Measurements from ENCODE around the gene RBM6.
"Not testable (repeated sequence)": the region's sequence is repeated elsewhere in the genome, so short reads cannot be mapped to it uniquely, and the experiment has no call there.

RBM6 gene

DNA sequence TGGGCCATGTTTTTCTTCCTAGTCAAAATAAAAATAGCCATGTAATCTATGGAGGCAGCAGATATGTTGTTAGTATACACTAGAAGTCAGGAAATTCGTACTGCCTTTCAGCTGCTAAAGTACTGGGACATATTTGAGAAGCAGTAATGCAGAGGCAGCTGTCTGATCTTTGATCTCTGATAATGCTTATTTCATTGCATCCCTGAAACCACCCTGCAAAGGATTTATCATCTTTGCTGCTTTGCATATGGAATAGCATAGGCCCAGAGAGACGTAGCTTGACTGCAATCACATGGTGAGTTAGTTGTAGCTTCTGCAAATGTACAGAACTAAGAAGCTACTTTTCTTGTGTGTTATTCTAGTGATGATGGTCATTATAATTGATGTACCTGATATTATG lies 52.4 kb downstream of the RBM6 start:
- no peak for DNase-seq (ENCODE audit: low read depth in 3 of 3)

DNA sequence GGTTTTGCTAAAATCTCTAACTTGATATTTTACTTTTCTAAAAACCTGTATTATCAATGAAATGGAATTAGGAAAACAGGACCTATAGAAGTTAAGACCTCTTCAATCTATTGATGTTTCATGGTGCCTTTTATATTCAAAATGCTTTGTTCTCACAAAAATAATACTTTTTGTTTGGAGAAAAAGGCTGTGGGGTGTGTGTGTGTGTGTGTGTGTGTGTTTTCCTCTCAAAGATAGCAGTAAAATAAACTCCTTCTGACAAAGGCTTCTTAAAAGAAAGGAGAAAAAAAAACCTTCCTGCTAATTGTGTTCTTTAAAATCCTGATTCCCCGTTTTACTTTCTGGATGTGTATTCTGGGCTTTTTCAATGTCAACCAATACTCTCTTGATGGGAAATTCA lies 54.5 kb downstream of the RBM6 start:
- DNase-seq (ENCODE audit: low read depth in 3 of 3), result no peak

DNA sequence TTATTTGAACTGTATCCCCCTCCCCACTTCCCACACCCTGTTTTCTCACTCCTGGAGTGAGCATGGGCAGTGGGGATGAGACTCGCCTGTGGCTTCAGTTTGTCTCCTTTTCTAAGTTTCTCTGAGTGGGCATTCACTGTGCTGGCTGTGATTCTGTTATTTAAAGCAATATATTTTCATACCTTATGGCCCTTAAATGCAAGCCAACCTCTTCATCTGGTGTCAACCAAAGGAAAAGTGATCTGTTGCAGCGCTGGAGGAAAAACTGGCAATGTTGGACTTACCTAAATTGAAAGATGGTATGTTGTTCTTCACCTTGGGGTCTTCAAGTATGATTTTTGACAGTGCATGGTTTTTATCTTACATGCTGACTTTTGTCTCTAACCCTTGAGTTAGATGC lies 56.1 kb downstream of the RBM6 start:
- no peak for DNase-seq (ENCODE audit: low read depth in 3 of 3)

DNA sequence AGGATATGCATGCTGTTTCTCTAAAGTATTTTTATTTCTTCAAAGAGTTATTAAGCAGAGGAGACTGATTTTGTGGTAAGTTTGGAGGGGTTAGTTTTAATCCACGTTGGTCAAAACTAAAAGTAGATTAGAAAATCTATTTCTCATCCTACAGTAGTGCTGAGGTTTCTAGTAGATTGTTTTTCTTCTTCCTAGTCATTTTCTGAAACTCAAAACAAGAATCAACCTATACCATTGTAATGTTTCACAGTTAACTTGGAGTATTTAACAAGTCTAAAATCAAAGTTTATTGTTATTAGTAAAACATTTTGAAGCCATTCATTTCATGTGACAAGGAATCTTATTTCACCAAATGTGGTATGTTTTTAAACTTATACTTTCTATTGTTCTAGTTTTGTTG lies 57.9 kb downstream of the RBM6 start:
- DNase-seq (ENCODE audit: low read depth in 3 of 3), result no peak

DNA sequence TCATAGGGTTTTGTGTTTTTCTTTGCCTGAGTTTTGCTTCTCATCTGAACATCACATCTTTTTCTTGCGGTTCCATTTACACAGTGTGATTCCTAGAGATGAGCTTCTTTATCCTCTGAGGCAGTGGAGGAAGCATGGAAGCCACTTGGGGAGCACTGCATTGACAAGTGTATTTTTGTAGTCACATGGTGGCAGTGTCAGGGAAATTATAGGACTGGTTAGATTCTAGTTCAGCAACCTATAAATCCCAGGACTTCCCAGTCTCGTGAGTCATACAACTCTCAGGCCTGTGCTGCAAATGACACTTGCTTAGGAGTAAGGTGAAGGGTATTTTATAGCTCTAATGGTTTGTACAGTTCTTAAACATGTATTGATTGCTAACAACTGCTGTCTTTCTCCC lies 58.4 kb downstream of the RBM6 start:
- no peak for DNase-seq (ENCODE audit: low read depth in 3 of 3)

DNA sequence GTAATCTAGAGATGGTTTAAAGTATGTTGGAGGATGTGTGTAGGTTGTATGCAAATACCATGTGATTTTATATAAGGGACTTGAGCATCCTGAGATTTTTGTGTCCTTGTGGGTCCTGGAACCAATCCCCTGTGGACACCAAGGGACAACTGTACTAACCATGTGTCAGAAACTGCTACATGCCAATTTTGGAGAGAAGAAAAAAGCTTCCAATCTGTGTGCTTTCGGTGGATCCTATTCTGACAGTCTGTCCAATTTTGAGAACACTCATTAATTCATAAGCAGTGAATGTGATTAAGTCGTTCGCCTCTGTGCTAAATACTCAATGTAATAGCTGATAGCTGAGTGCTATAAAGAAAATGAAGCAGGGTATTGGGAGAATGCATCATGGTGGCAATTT lies 61.6 kb downstream of the RBM6 start:
- DNase-seq (ENCODE audit: low read depth in 3 of 3), result no peak

DNA sequence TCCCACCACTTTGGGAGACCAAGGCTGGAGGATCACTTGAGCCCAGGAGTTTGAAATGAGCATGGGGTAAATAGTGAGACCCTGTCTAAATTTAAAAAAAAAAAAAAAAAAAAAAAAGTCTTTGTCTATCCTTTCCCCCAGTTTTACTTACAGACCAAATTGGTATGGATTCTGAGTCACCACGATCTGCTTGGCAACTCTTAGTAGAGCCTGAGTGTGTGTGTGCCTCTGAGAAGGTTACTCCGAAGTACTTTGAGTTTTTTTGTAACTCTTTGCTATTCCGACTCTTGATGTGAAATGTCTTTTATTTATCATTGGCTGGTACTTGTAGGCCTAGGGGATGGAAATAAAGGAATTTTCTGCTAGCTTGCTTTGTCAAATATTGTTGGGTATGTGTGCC lies 63.3 kb downstream of the RBM6 start:
- no peak for DNase-seq (ENCODE audit: low read depth in 3 of 3)

DNA sequence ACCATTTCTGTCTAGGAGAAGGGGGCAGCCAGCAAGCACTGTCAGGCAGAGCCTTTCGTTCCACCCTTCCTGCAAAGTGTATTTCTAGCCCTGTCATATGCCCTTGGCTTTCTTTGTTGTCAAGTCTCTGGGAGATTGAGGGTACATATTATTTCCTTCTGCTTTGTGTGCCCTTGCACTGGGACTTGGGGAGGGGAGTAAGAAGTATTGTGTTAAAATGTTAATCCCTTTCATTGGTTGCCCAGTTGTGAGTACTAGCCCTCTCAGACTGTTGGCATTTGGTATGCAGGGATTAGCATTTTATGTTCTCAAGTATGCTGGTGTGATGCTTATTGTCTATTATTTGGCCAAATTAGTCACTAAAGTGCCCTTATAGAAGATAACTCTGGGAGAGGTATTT lies 63.9 kb downstream of the RBM6 start:
- DNase-seq (ENCODE audit: low read depth in 3 of 3), result no peak

DNA sequence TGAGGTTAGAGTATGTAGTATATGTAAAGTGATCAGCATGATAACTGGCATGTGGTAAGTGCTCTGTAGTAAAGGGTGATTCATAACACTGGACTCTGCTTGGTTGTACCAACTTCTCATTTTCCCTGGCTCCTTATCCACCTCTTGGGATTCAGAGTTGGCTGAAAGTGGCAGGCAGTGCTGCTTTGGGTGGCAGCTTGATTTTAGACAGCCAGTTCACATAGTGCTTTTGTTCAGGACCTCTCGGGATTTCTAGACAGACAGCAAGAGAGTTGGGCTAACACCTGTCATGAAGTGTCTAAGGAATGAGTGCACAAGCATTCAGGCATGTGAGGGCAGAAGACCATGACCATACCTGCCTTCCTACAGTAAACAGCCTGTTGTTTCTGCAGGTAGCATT lies 69.0 kb downstream of the RBM6 start:
- no peak for DNase-seq (ENCODE audit: low read depth in 3 of 3)

DNA sequence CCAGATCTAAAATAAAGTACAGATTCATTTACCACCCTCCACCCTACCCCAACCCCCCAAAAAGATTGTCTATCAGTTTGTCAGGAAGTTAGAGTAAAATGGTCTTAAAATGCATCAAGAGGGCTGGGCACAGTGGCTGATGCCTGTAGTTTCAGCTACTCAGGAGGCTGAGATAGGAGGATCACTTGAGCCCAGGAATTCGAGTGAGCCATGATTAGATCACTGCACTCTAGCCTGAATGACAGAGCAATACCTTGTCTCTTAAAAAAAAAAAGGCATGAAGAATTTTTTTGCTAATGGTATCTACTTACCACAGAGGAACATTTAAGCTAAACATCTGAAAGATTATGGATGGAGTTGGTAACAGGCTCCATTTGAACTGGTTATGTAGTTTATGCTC lies 71.0 kb downstream of the RBM6 start:
- no peak for DNase-seq (ENCODE audit: low read depth in 3 of 3)

DNA sequence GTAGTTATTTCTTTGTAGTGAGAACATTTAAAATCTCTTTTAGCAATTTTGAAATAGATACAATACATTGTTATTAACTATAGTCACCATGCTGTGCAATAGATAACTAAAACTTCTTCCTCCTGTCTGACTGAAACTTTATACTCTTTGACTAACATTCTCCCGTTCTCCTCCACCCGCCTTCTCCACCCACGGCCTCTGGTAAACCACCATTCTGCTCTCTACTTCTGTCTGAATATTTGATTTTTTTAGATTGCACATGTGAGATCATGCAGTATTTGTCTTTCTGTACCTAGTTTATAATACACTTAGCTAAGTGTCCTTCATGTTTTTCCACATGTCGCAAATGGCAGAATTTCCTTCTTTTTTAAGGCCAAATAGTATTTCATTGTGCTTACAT lies 76.0 kb downstream of the RBM6 start:
- DNase-seq (ENCODE audit: low read depth in 3 of 3), result peak in 1 of 3 experiments; percentile 3

DNA sequence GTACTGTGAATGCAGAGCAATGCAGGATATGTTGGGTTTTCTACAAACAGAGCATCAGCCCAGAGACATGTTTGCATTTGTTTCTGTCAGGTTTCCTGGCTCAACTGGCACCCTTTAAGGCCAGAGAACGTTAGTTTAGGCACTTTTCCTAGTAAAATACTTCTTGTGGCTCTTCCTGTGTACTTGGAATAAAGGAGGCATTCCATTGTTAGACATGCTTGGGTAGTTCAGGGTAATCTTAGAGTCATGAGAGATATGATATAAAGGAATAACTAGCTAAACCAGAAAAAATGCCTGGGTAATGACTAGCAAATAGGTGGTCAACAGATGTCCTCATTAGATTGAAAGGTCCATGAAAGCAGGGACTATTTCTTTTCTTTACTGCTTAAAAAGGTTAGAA lies 88.4 kb downstream of the RBM6 start:
- DNase-seq (ENCODE audit: low read depth in 3 of 3), result no peak

DNA sequence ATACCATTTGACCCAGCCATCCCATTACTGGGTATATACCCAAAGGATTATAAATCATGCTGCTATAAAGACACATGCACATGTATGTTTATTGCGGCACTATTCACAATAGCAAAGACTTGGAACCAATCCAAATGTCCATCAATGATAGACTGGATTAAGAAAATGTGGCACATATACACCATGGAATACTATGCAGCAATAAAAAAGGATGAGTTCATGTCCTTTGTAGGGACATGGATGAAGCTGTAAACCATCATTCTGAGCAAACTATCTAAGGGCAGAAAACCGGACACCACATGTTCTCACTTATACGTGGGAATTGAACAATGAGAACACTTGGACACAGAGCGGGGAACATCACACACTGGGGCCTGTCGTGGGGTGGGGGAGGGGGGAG lies 91.3 kb downstream of the RBM6 start:
- DNase-seq (ENCODE audit: low read depth in 3 of 3), result not testable (repeated sequence)

DNA sequence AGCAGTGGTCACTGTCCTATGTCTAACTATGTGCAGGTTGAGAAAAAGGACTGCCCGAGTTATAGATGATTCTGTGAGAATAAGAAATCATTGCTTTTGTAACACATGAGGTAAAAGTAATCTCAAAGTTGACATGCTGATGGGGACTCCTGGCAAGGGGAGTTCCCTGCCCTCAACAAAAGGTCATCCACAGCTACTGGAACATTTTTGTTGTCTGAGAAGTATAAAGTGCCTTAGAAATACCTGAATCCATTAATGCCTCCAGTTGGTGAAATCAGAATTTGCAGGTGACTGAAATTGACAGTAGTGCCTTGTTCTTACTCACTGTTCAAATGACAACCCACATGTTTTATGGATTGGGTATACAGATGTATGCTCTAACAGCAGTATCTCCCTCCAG lies 105.0 kb downstream of the RBM6 start:
- DNase-seq (ENCODE audit: low read depth in 3 of 3), result no peak

DNA sequence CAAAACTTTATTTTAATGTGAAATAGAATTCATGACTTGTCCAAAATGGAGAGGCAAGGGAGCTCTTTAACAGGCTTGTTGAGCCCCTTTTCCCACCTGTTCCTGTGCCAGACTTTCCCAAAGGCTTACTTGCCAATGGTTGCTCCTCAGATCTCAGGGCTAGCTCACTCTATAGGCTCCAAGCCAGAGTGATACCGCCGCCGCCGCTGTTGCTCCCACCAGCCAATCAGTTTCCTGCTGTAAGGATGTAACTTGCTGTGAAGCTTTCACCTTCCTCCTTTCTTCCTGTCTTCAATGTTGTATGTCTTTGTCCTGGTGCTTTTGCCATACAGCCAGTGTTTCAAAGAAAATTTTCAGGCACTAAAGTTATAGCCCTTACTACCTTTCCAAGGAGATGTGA lies 107.5 kb downstream of the RBM6 start:
- no peak for DNase-seq (ENCODE audit: low read depth in 3 of 3)

DNA sequence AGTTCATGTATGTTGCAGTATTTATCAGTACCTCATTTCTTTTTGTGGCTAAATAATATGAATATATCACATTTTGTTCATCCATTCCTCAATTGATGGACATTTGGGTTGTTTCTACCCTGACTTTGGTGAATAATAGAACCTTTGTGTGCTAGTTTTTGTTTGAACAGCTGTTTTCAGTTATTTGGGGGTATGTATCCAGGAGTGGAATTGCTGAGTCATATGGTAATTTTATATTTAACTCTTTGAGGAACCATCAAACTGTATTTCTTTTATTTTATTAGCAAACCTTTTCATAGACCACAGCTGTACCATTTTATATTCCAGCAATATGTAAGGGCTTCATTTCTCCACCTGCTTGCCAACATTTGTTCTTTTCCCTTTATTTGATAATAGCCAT lies 110.4 kb downstream of the RBM6 start:
- no peak for DNase-seq (ENCODE audit: low read depth in 3 of 3)

DNA sequence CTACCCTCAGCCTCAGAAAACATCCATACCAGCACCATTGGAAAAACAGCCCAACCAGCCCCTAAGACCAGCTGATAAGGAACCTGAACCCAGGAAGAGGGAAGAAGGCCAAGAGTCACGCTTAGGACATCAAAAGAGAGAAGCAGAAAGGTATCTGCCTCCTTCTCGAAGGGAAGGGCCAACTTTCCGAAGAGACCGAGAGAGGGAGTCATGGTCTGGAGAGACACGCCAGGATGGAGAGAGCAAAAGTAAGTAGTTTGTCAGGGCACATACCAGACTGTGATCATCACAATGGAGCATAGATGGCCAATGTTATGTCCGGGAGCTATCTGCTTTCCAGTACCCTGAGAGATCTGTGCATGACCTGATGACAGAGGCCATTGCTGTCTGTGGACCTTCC lies 117.8 kb downstream of the RBM6 start:
- no peak for DNase-seq (ENCODE audit: low read depth in 3 of 3)

DNA sequence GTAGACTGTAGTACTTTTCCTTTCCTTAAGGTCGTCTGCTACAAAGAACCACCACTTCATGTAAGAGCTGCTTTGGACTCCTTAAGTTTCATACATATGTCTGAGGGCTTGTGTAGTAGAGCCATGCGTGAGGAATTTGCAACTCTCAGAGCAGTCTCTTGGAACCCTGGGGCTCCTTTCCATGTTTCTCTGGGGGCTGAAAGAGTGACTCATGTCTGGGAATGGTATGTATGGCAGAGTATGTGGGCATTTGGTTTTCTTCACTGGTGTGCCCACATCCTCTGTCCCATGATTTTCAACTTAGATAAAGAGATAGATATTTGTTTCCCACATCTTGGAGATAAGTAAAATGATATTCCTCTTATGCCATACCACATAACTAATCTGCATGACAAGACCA lies 128.2 kb downstream of the RBM6 start:
- no peak for DNase-seq (ENCODE audit: low read depth in 3 of 3)

DNA sequence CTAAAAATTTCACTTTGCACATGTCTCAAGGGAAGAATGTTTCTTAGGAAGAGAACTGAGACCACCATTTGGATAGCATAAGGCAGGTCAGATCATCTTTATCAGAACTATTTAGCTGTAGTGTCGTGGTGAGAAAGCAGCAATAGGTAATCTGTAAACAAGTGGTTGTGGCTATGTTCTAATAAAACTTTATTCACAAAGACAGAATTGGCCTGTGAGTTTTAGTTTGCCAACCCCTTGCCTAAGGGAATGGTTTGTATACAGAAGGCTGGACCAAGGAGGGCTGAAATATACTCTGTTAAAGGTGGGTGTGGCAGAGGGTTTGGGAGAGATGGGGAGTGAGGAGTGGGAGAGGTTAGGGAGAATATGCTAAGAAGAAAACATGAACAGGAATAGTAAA lies 138.1 kb downstream of the RBM6 start:
- DNase-seq (ENCODE audit: low read depth in 3 of 3), result no peak

DNA sequence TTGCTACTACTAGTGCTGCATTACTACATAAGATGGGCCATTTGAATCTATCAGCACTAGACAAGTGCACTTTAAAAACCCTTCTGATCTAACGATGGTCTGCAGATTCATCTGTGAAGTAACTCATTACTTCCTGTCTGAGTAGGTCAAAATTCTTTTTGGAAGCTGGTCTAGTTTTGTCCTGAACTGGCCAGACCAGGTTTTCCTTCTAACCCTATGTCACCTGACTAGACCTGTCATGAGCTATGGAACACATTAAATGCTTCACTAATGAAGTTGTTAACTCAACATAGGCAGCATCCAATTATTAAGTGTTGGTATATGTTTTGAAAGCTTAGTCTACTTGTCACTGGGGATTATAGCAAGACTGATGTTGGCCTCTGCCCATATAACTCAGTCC lies 138.7 kb downstream of the RBM6 start:
- no peak for DNase-seq (ENCODE audit: low read depth in 3 of 3)

DNA sequence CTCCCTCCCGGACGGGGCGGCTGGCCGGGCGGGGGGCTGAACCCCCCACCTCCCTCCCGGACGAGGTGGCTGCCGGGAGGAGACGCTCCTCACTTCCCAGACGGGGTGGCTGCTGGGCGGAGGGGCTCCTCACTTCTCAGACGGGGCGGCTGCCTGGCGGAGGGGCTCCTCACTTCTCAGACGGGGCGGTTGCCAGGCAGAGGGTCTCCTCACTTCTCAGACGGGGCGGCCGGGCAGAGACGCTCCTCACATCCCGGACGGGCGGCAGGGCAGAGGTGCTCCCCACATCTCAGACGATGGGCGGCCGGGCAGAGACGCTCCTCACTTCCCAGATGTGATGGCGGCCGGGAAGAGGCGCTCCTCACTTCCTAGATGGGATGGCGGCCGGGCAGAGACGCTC lies 145.0 kb downstream of the RBM6 start:
- not testable (repeated sequence) for DNase-seq (ENCODE audit: low read depth in 3 of 3)

DNA sequence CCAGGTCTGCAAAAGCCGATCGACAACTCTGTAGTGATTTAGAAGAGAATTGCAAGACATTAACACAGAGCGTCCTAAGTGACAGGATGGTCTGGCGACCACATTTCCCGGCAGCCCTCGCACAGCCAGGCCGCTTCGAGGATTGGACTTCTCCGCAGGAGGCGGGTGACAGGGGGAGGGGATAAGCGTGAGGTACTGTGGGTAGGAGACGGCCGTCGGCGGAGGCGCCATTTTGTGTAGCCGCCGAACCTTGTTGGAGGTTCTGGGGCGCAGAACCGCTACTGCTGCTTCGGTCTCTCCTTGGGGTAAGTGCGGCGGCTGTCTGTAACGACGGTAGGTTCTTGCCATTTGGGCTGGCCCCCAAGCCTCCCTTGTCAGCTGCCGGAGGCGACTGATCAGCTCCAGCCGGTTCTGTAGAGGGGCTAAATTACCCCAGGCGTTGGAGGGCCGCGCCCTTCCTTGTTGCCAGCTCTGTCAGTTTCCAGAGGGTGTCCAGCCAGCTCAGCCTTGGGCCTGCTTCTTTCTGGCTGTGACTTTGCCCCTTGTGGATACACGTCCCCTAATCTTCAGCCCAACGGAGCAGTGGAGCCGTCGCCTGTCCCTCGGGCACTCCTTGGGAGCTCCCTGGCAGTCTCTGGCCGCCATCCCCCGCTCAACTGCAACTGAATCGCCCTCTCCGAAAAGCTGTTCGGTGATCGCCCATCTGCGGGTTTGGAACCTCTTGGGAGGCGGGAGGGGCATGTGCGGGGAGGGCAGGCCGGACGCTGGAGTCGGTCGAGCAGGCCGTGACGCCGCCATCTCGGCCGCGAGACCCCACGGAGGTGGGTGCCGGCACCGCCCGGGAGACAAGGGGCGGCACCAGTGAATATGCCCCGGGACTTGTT lies 149.0 kb downstream of the RBM6 start, which contains the start of gene RBM5:
TSS of gene RBM5 (plus strand) at position 195 of the 884 bp plus-strand sequence. CDS start 1,516 bp downstream, outside the sequence.
- peak; percentile 86 to 92 (median 86) for DNase-seq (ENCODE audit: low read depth in 3 of 3)

DNA sequence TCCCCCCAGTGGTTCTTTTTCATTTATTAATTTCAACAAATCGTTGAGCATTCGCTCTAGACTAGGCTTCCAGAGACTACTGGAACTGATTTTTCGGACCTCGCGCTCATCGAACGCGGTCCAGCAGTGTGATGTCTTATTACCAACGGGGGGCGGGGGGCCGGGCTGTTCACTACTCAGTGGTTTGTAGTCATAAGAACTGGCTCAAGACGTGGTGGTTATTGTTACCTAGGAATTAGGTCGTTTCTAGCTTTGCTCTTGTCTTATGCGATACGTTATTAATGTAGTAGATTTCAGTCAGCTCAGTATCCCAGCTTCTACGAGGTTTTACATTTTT lies 149.6 kb downstream of the RBM6 start:
- DNase-seq (ENCODE audit: low read depth in 3 of 3), result no peak

DNA sequence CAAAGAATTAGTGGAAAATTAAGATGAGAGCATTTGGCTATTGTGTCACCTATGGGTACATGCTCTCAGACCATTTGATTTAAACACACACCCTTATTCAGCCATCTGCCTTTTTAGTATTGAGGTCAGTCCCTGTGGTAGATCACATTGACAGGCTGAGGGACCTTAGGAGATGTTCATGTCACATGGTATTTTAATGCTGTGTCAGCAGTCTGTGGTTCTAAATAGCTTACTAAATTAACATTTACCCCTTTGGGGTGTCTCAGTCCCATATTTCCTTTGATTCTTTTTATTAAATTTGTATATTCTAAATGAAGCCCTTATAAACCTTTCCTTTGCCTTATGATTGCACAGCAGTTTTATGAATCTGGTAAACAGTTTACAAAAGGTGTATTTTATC lies 151.0 kb downstream of the RBM6 start:
- DNase-seq (ENCODE audit: low read depth in 3 of 3), result no peak
